Testis (tissue), 3 donors: ENCODE measurements around the gene OR2W3. TPM values are rescaled to one million over a fixed set of nuclear protein-coding genes. Genes with fewer than 3 reads are reported as not detected.

ENCODE experiments used
- DNase-seq: peaks from one replicate; pipeline ENCODE4 v3.0.0-alpha.2; 2019
- H3K27ac ChIP-seq, 2 donors: fragments of 200-600 bp; sonication (generic); one replicate each; pipeline ENCODE4 v1.5.1; 2019
- H3K27me3 ChIP-seq: fragments of 200-600 bp; sonication (generic); one replicate; pipeline ENCODE4 v1.5.1; 2019
- H3K36me3 ChIP-seq: fragments of 200-600 bp; sonication (generic); one replicate; pipeline ENCODE4 v1.5.1; 2017; ENCODE audit warnings: low read depth; ENCODE audit errors: missing control alignments
- H3K4me1 ChIP-seq: fragments of 200-600 bp; sonication (generic); one replicate; pipeline ENCODE4 v1.5.1; 2019
- H3K4me3 ChIP-seq, 2 donors: fragments of 200-600 bp; sonication (generic); one replicate each; pipeline ENCODE4 v1.5.1; 2017 to 2019
- H3K9me3 ChIP-seq: fragments of 200-600 bp; sonication (generic); one replicate; pipeline ENCODE4 v1.5.1; 2017
- CTCF ChIP-seq, 3 experiments: fragments of 450-650 bp in 2 of 3; fragments of 200-600 bp in 1 of 3; sonication (generic) in 1 of 3; IDR thresholded peaks; one replicate each; pipeline ENCODE4 v1.5.1; 2016 to 2019; ENCODE audit warnings: antibody characterized with exemption in 3 of 3, mild to moderate bottlenecking in 2 of 3, moderate library complexity in 1 of 3
- POLR2A ChIP-seq: fragments of 450-650 bp; IDR thresholded peaks from one replicate; pipeline ENCODE4 v1.6.1; 2017; ENCODE audit warnings: antibody characterized with exemption, mild to moderate bottlenecking, moderate library complexity
- WGBS, 2 donors: methylation state at CpG; one replicate each; pipeline ENCODE4 v1.1.5; 2018; 5-methylcytosine and 5-hydroxymethylcytosine counted together
- intact Hi-C: fragments of 100-400 bp; cut with DNase I; formaldehyde crosslinking; loops from one replicate; pipeline ENCODE4 v1.15.1; 2023; ENCODE audit warnings: low total_unique reads
- polyA plus RNA-seq: library from polyadenylated mRNA; stranded (reverse); fragments of 350-450 nt; fragmentation: Illumina TruSeq; extraction: RNeasy Lipid Tissue Mini Kit (QIAGEN cat#74804); gene quantifications from one replicate; pipeline ENCODE4 v1.2.3, GENCODE V29; 2014; ENCODE audit warnings: low read depth, low replicate concordance; ENCODE audit not compliant: insufficient read depth
- total RNA-seq, 2 donors: library from RNA; depleted of rRNA; stranded (reverse); fragments of >200 nt; gene quantifications; one replicate each; pipeline ENCODE4 v1.2.3, GENCODE V29; 2016

OR2W3 gene
- total and polyA plus RNA-seq, 3 donors from 2014 or later, result 1.5 to 3.9 (median 2.5) TPM

- H3K27me3 ChIP-seq, result no peaks in the 10 kb centered on the region
- WGBS, 2 donors, result 69 to 77% methylated on average over 4 of the region's 4 CpGs
- no peak overlapping the region for H3K27ac ChIP-seq
- intact Hi-C loops, result no loop called here
- H3K9me3 ChIP-seq, result no peaks in the 10 kb centered on the region
- H3K36me3 ChIP-seq, result no peaks in the 10 kb centered on the region
- H3K4me1 ChIP-seq, result no peaks in the 10 kb centered on the region
- no peak for DNase-seq
- TF ChIP-seq CTCF (IDR thresholded peaks at IDR 0.05), result no peak
- TF ChIP-seq POLR2A, result no peak
- H3K4me3 ChIP-seq, result no peak overlapping the region
Observed at GRCh38 chr1:247855911-247856310, 39.5 kb upstream of the OR2W3 start.

GRCh38 chr1:247857069-247857984 lies 38.1 kb upstream of the OR2W3 start, which contains the start of gene TRIM58:
TRIM58 (plus strand) TSS chr1:247857187; CDS start chr1:247857247, 60 bp downstream.
- no peaks in the 10 kb centered on the region for H3K4me1 ChIP-seq
- intact Hi-C loops, result no loop called here
- peak; percentile 63 for DNase-seq
- no peaks in the 10 kb centered on the region for H3K9me3 ChIP-seq
- H3K36me3 ChIP-seq, result no peaks in the 10 kb centered on the region
- no peak for TF ChIP-seq POLR2A
- peak in 1 of 3 experiments; percentile 17 for TF ChIP-seq CTCF (IDR thresholded peaks at IDR 0.05)
- WGBS, 2 donors, result 1 to 2% methylated on average over 14 to 86 of the region's 109 CpGs
- peak within 1 kb of the TSS in 1 of 2 donors; percentile 56 for H3K27ac ChIP-seq
- H3K4me3 ChIP-seq, result peak within 1 kb of the TSS; percentile 61 to 67
- H3K27me3 ChIP-seq, result no peaks in the 10 kb centered on the region

- H3K4me1 ChIP-seq, result no peaks in the 10 kb centered on the region
- DNase-seq, result peak; percentile 20
- WGBS, 2 donors, result 31 to 34% methylated on average over 15 of the region's 15 CpGs
- no peak for TF ChIP-seq CTCF (IDR thresholded peaks at IDR 0.05)
- TF ChIP-seq POLR2A, result no peak
- intact Hi-C loops, result no loop called here
- H3K27ac ChIP-seq, result peak overlapping the region in 1 of 2 donors; percentile 56
- H3K4me3 ChIP-seq, result peak overlapping the region; percentile 61 to 67
- H3K36me3 ChIP-seq, result no peaks in the 10 kb centered on the region
- H3K9me3 ChIP-seq, result no peaks in the 10 kb centered on the region
- H3K27me3 ChIP-seq, result no peaks in the 10 kb centered on the region
Observed at GRCh38 chr1:247857985-247858619, 37.3 kb upstream of the OR2W3 start.

- TF ChIP-seq CTCF (IDR thresholded peaks at IDR 0.05) (no peak), POLR2A (no peak)
- 88 to 92% methylated on average over 4 of the region's 4 CpGs for WGBS, 2 donors
- Histone ChIP-seq H3K27me3 (no peaks in the 10 kb centered on the region), H3K4me1 (no peaks in the 10 kb centered on the region), H3K27ac (no peak overlapping the region), H3K4me3 (no peak overlapping the region), H3K36me3 (no peaks in the 10 kb centered on the region), H3K9me3 (no peaks in the 10 kb centered on the region)
- no peak for DNase-seq
- intact Hi-C loops, result no loop called here
Observed at GRCh38 chr1:247862756-247863155, 32.6 kb upstream of the OR2W3 start.
